Mammary epithelial cell (primary cell): ENCODE data around the gene MAPT.

Experiments used
- EZH2 ChIP-seq: IDR thresholded peaks from 2 replicates; pipeline ENCODE4 v1.6.1; 2012; ENCODE audit warnings: low read length, inconsistent platforms, borderline replicate concordance
- TF ChIP-seq, protein P1 (sequence below), 2 donors: IDR thresholded peaks in 1 of 2; conservative IDR thresholded peaks in 1 of 2; 2 replicates each; pipeline ENCODE4 v1.5.1; 2011 to 2012; ENCODE audit warnings: inconsistent platforms in 2 of 2, low read length in 2 of 2, mild to moderate bottlenecking in 2 of 2, control low read depth in 1 of 2, low read depth in 1 of 2; ENCODE audit not compliant: insufficient read depth in 1 of 2; ENCODE audit errors: extremely low read depth in 1 of 2

DNA sequence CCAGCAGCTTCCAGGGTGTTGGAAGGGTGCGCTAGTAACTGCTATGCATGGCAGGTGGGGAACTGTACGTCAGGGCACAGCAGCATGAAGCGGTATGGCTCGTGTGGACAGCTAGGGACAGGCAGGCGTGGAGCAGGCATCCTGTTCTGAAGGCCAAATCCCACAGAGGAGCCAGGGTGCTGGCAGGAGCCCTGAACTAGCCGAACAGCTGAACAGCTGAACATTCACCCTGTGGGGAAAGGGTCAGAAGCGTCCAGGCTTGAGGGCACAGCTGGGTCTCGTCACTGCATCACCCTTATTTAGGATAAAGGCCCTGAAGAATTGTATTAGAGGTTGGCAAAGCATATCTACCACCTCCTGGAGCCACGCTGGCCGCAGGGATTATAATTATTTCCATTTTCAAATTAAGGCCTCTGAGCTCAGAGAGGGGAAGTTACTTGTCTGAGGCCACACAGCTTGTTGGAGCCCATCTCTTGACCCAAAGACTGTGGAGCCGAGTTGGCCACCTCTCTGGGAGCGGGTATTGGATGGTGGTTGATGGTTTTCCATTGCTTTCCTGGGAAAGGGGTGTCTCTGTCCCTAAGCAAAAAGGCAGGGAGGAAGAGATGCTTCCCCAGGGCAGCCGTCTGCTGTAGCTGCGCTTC lies 101.4 kb downstream of the MAPT start:
- TF ChIP-seq, protein P1, sequence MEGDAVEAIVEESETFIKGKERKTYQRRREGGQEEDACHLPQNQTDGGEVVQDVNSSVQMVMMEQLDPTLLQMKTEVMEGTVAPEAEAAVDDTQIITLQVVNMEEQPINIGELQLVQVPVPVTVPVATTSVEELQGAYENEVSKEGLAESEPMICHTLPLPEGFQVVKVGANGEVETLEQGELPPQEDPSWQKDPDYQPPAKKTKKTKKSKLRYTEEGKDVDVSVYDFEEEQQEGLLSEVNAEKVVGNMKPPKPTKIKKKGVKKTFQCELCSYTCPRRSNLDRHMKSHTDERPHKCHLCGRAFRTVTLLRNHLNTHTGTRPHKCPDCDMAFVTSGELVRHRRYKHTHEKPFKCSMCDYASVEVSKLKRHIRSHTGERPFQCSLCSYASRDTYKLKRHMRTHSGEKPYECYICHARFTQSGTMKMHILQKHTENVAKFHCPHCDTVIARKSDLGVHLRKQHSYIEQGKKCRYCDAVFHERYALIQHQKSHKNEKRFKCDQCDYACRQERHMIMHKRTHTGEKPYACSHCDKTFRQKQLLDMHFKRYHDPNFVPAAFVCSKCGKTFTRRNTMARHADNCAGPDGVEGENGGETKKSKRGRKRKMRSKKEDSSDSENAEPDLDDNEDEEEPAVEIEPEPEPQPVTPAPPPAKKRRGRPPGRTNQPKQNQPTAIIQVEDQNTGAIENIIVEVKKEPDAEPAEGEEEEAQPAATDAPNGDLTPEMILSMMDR (conservative IDR thresholded peaks at IDR 0.05 in 1 of 2, IDR thresholded peaks at IDR 0.05 in 1 of 2; ENCODE audit: extremely low read depth in 1 of 2, insufficient read depth in 1 of 2, low read depth in 1 of 2, low read length in 2 of 2) = no peak
- TF ChIP-seq EZH2 = no peak
